GM23338 (cell line): ENCODE data around the gene TXNDC2. TPM values are rescaled to one million over a fixed set of nuclear protein-coding genes. Genes with fewer than 3 reads are reported as not detected.

Source experiments
- ATAC-seq: fragments of 200-7000 bp; cut with Tn5 transposase; 3 replicates; pipeline ENCODE4 v1.9.1; 2020
- DNase-seq: peaks from one replicate; pipeline ENCODE4 v3.0.0-alpha.2; 2015; ENCODE audit warnings: low spot score
- H2AFZ ChIP-seq: fragments of 200-600 bp; sonication (generic); 2 replicates; pipeline ENCODE4 v1.8.0; 2016; ENCODE audit warnings: antibody characterized with exemption, mild to moderate bottlenecking, moderate library complexity
- H3F3A ChIP-seq: fragments of 200-600 bp; sonication (generic); replicated peaks from 2 replicates; pipeline ENCODE4 v1.8.0; 2017; ENCODE audit warnings: antibody characterized with exemption, mixed run types, low read depth
- H3K27ac ChIP-seq: fragments of 200-600 bp; sonication (generic); 2 replicates; pipeline ENCODE4 v1.6.1; 2016; ENCODE audit warnings: low read depth
- H3K27me3 ChIP-seq: fragments of 200-600 bp; sonication (generic); 2 replicates; pipeline ENCODE4 v1.8.0; 2016; ENCODE audit warnings: mild to moderate bottlenecking, mixed run types, moderate library complexity; ENCODE audit not compliant: insufficient read depth
- H3K36me3 ChIP-seq: fragments of 200-600 bp; sonication (generic); 2 replicates; pipeline ENCODE4 v1.8.0; 2016; ENCODE audit warnings: mild to moderate bottlenecking; ENCODE audit not compliant: insufficient read depth
- H3K4me1 ChIP-seq: fragments of 200-600 bp; sonication (generic); 2 replicates; pipeline ENCODE4 v1.8.0; 2016; ENCODE audit warnings: mild to moderate bottlenecking, moderate library complexity; ENCODE audit not compliant: insufficient read depth
- H3K4me2 ChIP-seq: fragments of 200-600 bp; sonication (generic); 2 replicates; pipeline ENCODE4 v1.7.1; 2017; ENCODE audit warnings: mixed run types
- H3K4me3 ChIP-seq: fragments of 200-600 bp; sonication (generic); 2 replicates; pipeline ENCODE4 v1.6.1; 2016; ENCODE audit warnings: mixed run types
- H3K79me2 ChIP-seq: fragments of 200-600 bp; sonication (generic); replicated peaks from 2 replicates; pipeline ENCODE4 v1.8.0; 2017; ENCODE audit warnings: mild to moderate bottlenecking; ENCODE audit not compliant: insufficient read depth
- H3K9me2 ChIP-seq: fragments of 200-600 bp; sonication (generic); 2 replicates; pipeline ENCODE4 v1.8.0; 2017; ENCODE audit not compliant: insufficient read depth
- H4K20me1 ChIP-seq: fragments of 200-600 bp; sonication (generic); replicated peaks from 2 replicates; pipeline ENCODE4 v1.8.0; 2017; ENCODE audit warnings: mild to moderate bottlenecking; ENCODE audit not compliant: insufficient read depth
- H3K27ac Mint-ChIP-seq: 2 replicates; pipeline ENCODE4 v1.8.0; 2020; ENCODE audit warnings: inconsistent platforms, mild to moderate bottlenecking, moderate library complexity, mixed read lengths
- H3K27me3 Mint-ChIP-seq: 3 replicates; pipeline ENCODE4 v1.8.0; 2022; ENCODE audit warnings: low read depth, mild to moderate bottlenecking, moderate library complexity, mixed read lengths, inconsistent platforms; ENCODE audit not compliant: insufficient read depth, poor library complexity
- H3K36me3 Mint-ChIP-seq: 3 replicates; pipeline ENCODE4 v1.8.0; 2021; ENCODE audit warnings: low read depth, mild to moderate bottlenecking, inconsistent platforms, moderate library complexity, mixed read lengths
- H3K4me1 Mint-ChIP-seq: 3 replicates; pipeline ENCODE4 v1.8.0; 2020; ENCODE audit warnings: mild to moderate bottlenecking, inconsistent platforms, mixed read lengths
- H3K4me3 Mint-ChIP-seq: 3 replicates; pipeline ENCODE4 v1.8.0; 2021; ENCODE audit warnings: moderate library complexity, mild to moderate bottlenecking, inconsistent platforms, mixed read lengths
- H3K9me3 Mint-ChIP-seq: 3 replicates; pipeline ENCODE4 v1.8.0; 2020; ENCODE audit warnings: moderate library complexity, mild to moderate bottlenecking, inconsistent platforms, mixed read lengths
- CTCF ChIP-seq, 2 experiments: fragments of 200-600 bp in 1 of 2; sonication (generic) in 1 of 2; conservative IDR thresholded peaks; 2 replicates each; pipeline versions ENCODE4 v1.5.1 to v1.6.1; 2016 to 2017; ENCODE audit warnings: antibody characterized with exemption in 2 of 2, low read depth in 2 of 2, mild to moderate bottlenecking in 2 of 2, moderate library complexity in 1 of 2
- ETS1 ChIP-seq: IDR thresholded peaks from 2 replicates; pipeline ENCODE4 v1.6.1; 2016; ENCODE audit warnings: antibody characterized with exemption
- EZH2phosphoT487 ChIP-seq: fragments of 200-600 bp; sonication (generic); IDR thresholded peaks from one replicate; pipeline ENCODE4 v1.8.1; 2018; ENCODE audit warnings: antibody characterized with exemption; ENCODE audit not compliant: unreplicated experiment
- JUNB ChIP-seq: IDR thresholded peaks from one replicate; pipeline ENCODE4 v1.6.1; 2016; ENCODE audit warnings: antibody characterized with exemption; ENCODE audit not compliant: unreplicated experiment
- POLR2AphosphoS5 ChIP-seq: IDR thresholded peaks from 2 replicates; pipeline ENCODE4 v1.6.1; 2016; ENCODE audit warnings: antibody characterized with exemption, low read depth
- REST ChIP-seq: IDR thresholded peaks from one replicate; pipeline ENCODE4 v1.6.1; 2018; ENCODE audit warnings: antibody characterized with exemption; ENCODE audit not compliant: unreplicated experiment
- STAT1 ChIP-seq: IDR thresholded peaks from one replicate; pipeline ENCODE4 v1.6.1; 2016; ENCODE audit warnings: antibody characterized with exemption; ENCODE audit not compliant: unreplicated experiment
- ZNF114 ChIP-seq: fragments of 250-450 bp; sonication (Bioruptor Pico); IDR thresholded peaks from 2 replicates; pipeline ENCODE4 v1.5.0; 2020; ENCODE audit warnings: mild to moderate bottlenecking, moderate library complexity
- polyA plus RNA-seq: library from polyadenylated mRNA; unstranded; fragments of >200 nt; fragmentation: Nextera tagmentation; extraction: Ambion mirVana; gene quantifications from 2 replicates; pipeline ENCODE4 v1.2.1, GENCODE V29; 2016
- total RNA-seq: library from RNA; depleted of rRNA; stranded (reverse); fragments of >200 nt; shearing (Covaris generic); gene quantifications from 2 replicates; pipeline ENCODE4 v1.2.3, GENCODE V29; 2014

TXNDC2 gene
- total and polyA plus RNA-seq, 2 experiments from 2014 or later: 0.16 TPM; not detected in 1

DNA sequence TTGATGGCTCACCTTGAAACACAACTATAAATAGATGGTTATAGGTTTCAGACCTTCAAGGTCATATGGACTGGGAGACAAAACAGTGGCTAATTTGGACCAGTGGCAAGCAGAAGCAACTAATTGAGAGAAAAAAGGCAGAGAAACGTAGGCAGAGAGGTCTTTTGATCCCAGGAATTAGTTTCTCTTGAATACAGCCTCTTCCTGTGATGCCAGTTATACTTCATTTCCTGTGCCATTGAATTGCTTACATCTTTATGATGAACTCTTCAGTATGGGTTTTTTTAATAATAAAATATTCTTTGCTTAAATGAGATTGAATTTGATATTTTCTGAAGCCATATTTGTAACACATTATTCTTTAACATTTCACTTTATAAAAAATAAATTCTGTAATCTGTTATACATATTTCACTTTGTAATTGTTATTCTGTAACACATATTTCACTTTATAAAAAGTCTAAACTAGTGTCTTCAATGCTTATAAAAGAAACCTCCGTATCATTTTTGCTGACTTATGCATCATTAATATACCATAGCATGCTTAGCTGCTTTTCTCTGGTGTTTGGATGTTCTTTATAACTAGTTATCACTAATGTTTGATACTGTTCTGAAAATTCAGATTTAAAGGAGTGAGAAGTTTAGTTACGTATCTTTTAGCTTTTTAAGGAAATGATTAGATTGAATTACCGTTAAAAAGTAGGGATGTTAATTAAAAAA lies 37.0 kb downstream of the TXNDC2 start:
- H3K27ac ChIP-seq: no peak overlapping the region
- peaks cover 44% of the 10 kb centered on the region for H4K20me1 ChIP-seq
- TF ChIP-seq ETS1 (no peak), POLR2AphosphoS5 (no peak), REST (no peak), ZNF114 (CRISPR knock-in tag) (no peak), STAT1 (no peak), CTCF (conservative IDR thresholded peaks at IDR 0.05; ENCODE audit: low read depth in 2 of 2) (no peak), EZH2phosphoT487 (no peak), JUNB (no peak)
- no peak overlapping the region for H3K4me3 ChIP-seq
- no peaks in the 10 kb centered on the region for H3K9me3 Mint-ChIP-seq
- no peaks in the 10 kb centered on the region for H3K36me3 Mint-ChIP-seq
- H3K27me3 Mint-ChIP-seq: no peaks in the 10 kb centered on the region
- DNase-seq (no peak), ATAC-seq (no peak)
- no peaks in the 10 kb centered on the region for H3K27me3 ChIP-seq
- H3K4me3 Mint-ChIP-seq: no peak overlapping the region
- peaks cover 30% of the 10 kb centered on the region for H3K4me1 Mint-ChIP-seq
- no peak overlapping the region for H3K27ac Mint-ChIP-seq
- H3K4me1 ChIP-seq: peaks cover 56% of the 10 kb centered on the region
- no peaks in the 10 kb centered on the region for H3K9me2 ChIP-seq
- H3F3A ChIP-seq: no peaks in the 10 kb centered on the region
- H3K79me2 ChIP-seq: peaks cover 100% of the 10 kb centered on the region
- H3K36me3 ChIP-seq: no peaks in the 10 kb centered on the region
- no peak overlapping the region for H3K4me2 ChIP-seq
- H2AFZ ChIP-seq: no peak overlapping the region

- H3K4me1 ChIP-seq: peaks cover 56% of the 10 kb centered on the region
- H3K27me3 ChIP-seq: no peaks in the 10 kb centered on the region
- Mint-ChIP-seq H3K9me3 (no peaks in the 10 kb centered on the region), H3K4me1 (peaks cover 44% of the 10 kb centered on the region), H3K27me3 (no peaks in the 10 kb centered on the region), H3K4me3 (no peak overlapping the region), H3K27ac (no peak overlapping the region), H3K36me3 (no peaks in the 10 kb centered on the region)
- H4K20me1 ChIP-seq: peaks cover 30% of the 10 kb centered on the region
- no peak overlapping the region for H3K4me3 ChIP-seq
- no peak overlapping the region for H3K27ac ChIP-seq
- TF ChIP-seq POLR2AphosphoS5 (no peak), ZNF114 (CRISPR knock-in tag) (no peak)
- no peak for DNase-seq
- H3K36me3 ChIP-seq: no peaks in the 10 kb centered on the region
- no peaks in the 10 kb centered on the region for H3K9me2 ChIP-seq
- H3F3A ChIP-seq: no peaks in the 10 kb centered on the region
- H2AFZ ChIP-seq: no peak overlapping the region
- H3K4me2 ChIP-seq: no peak overlapping the region
- H3K79me2 ChIP-seq: peaks cover 100% of the 10 kb centered on the region
- no peak for ATAC-seq
Measured at GRCh38 chr18:9924371-9924943, 38.7 kb downstream of the TXNDC2 start.
